HL-60 (cell line): ENCODE data around the gene ENKD1.

Experiments
- DNase-seq, 2 experiments: peaks; one replicate each; pipeline ENCODE4 v3.0.0-alpha.2; 2010 to 2020; ENCODE audit warnings: low read depth in 1 of 2, low spot score in 1 of 2
- H3K27ac ChIP-seq: fragments of 250-450 bp; sonication (Bioruptor Pico); replicated peaks from 2 replicates; pipeline ENCODE4 v1.5.1; 2020; ENCODE audit warnings: mild to moderate bottlenecking, moderate library complexity
- H3K27me3 ChIP-seq: fragments of 250-450 bp; sonication (Bioruptor Pico); 2 replicates; pipeline ENCODE4 v1.5.1; 2021; ENCODE audit warnings: mild to moderate bottlenecking, moderate library complexity; ENCODE audit not compliant: insufficient read depth, poor library complexity, severe bottlenecking
- H3K4me3 ChIP-seq: replicated peaks from 2 replicates; pipeline ENCODE4 v1.5.1; 2011; ENCODE audit warnings: mild to moderate bottlenecking, control low read depth, low read length; ENCODE audit not compliant: insufficient read depth
- GABPA ChIP-seq: IDR thresholded peaks from 2 replicates; pipeline ENCODE4 v1.6.1; 2012; ENCODE audit warnings: low read depth
- POLR2AphosphoS5 ChIP-seq: IDR thresholded peaks from 2 replicates; pipeline ENCODE4 v1.6.1; 2012; ENCODE audit warnings: low read depth
- SPI1 ChIP-seq: IDR thresholded peaks from 2 replicates; pipeline ENCODE4 v1.6.1; 2012; ENCODE audit warnings: low read depth, mild to moderate bottlenecking, borderline replicate concordance
- TF ChIP-seq, protein P1 (sequence below): IDR thresholded peaks from one replicate; pipeline ENCODE4 v1.5.1; 2011; ENCODE audit warnings: low read length, control low read depth, inconsistent platforms; ENCODE audit not compliant: insufficient read depth
- TF ChIP-seq, protein P2 (sequence below): IDR thresholded peaks from 2 replicates; pipeline ENCODE4 v1.6.1; 2012; ENCODE audit warnings: low read depth; ENCODE audit not compliant: insufficient replicate concordance

The ENKD1 gene

DNA sequence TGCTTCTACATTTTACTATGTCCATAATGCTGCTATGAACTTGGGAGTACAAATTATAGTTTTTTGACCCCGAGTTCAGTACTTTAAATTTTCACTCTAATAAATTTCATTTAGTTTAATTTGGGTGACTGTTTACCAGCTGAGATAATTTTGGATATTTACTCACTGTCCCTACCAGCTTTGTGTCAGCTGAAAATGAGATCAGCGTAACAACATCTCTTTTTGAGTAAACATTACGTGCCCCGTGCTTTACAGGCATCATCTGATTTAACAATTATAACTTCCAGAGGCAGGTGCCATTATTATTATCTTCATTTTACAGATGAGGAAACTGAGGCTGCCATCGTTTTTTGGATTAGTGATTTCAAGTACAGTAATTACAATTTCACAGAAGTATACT, 37.6 kb upstream of the ENKD1 start:
- no peak overlapping the region for H3K27ac ChIP-seq
- DNase-seq, result no peak
- H3K4me3 ChIP-seq, result no peak overlapping the region
- no peaks in the 10 kb centered on the region for H3K27me3 ChIP-seq
- no peak for TF ChIP-seq POLR2AphosphoS5
- TF ChIP-seq, protein P1, sequence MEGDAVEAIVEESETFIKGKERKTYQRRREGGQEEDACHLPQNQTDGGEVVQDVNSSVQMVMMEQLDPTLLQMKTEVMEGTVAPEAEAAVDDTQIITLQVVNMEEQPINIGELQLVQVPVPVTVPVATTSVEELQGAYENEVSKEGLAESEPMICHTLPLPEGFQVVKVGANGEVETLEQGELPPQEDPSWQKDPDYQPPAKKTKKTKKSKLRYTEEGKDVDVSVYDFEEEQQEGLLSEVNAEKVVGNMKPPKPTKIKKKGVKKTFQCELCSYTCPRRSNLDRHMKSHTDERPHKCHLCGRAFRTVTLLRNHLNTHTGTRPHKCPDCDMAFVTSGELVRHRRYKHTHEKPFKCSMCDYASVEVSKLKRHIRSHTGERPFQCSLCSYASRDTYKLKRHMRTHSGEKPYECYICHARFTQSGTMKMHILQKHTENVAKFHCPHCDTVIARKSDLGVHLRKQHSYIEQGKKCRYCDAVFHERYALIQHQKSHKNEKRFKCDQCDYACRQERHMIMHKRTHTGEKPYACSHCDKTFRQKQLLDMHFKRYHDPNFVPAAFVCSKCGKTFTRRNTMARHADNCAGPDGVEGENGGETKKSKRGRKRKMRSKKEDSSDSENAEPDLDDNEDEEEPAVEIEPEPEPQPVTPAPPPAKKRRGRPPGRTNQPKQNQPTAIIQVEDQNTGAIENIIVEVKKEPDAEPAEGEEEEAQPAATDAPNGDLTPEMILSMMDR, result no peak
- no peak for TF ChIP-seq GABPA

DNA sequence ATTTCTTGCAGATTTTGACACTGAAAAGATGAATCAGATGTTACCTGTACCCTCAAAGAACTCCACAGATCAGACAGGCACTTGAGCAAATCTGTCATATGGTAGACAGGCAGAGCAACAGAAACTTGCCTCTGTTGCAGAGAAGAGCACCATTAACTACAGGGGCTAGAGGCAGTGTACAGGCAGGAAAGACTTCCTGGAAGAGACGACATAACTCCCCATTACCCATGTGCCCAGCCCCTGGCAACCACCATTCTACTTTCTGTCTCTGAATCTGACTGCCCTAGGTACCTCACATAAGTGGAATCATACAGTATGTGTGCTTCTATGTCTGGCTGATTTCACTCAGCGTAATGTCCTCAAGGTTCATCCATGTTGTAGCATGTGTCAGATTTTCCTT, 37.1 kb upstream of the ENKD1 start:
- DNase-seq, result no peak
- Histone ChIP-seq H3K27me3 (no peaks in the 10 kb centered on the region), H3K27ac (no peak overlapping the region), H3K4me3 (no peak overlapping the region)
- TF ChIP-seq POLR2AphosphoS5, result no peak
- TF ChIP-seq, protein P2, sequence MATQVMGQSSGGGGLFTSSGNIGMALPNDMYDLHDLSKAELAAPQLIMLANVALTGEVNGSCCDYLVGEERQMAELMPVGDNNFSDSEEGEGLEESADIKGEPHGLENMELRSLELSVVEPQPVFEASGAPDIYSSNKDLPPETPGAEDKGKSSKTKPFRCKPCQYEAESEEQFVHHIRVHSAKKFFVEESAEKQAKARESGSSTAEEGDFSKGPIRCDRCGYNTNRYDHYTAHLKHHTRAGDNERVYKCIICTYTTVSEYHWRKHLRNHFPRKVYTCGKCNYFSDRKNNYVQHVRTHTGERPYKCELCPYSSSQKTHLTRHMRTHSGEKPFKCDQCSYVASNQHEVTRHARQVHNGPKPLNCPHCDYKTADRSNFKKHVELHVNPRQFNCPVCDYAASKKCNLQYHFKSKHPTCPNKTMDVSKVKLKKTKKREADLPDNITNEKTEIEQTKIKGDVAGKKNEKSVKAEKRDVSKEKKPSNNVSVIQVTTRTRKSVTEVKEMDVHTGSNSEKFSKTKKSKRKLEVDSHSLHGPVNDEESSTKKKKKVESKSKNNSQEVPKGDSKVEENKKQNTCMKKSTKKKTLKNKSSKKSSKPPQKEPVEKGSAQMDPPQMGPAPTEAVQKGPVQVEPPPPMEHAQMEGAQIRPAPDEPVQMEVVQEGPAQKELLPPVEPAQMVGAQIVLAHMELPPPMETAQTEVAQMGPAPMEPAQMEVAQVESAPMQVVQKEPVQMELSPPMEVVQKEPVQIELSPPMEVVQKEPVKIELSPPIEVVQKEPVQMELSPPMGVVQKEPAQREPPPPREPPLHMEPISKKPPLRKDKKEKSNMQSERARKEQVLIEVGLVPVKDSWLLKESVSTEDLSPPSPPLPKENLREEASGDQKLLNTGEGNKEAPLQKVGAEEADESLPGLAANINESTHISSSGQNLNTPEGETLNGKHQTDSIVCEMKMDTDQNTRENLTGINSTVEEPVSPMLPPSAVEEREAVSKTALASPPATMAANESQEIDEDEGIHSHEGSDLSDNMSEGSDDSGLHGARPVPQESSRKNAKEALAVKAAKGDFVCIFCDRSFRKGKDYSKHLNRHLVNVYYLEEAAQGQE, result no peak
- TF ChIP-seq, protein P1, result no peak
- no peak for TF ChIP-seq GABPA
- no peak for TF ChIP-seq SPI1

DNA sequence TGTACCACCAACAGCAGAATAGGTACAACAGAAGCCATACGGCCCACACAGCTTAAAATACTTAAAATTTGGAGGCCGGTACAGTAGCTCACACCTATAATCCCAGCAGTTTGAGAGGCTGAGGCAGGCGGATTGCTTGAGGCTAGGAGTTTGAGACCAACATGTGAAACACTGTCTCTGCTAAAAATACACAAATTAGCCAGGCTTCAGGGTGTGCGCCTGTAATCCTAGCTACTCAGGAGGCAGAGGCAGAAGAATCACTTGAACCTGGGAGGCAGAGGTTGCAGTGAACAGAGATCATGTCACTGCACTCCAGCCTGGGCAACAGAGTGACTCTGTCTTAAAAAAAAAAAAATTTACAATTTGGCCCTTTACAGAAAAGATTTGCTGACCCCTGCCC, 35.6 kb upstream of the ENKD1 start:
- H3K4me3 ChIP-seq, result no peak overlapping the region

DNA sequence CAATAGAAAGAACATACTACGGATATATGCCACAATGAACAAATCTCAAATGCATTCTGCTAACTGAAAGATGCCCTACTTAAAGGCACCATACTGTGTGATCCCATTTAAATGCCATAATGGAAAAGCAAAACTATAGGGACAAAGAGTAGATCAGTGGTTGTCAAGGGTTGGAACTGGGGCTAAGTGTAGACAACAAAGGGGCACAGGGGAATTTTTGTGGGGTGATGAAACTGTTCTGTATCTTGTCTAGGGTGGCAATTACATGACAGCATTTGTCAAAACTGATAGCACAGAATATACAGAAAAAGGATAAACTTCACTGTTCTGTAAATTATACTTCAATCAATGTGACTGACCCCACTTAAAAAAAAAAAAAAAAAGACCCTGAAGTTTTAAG, 34.9 kb upstream of the ENKD1 start:
- Histone ChIP-seq H3K27me3 (no peaks in the 10 kb centered on the region), H3K27ac (no peak overlapping the region), H3K4me3 (no peak overlapping the region)
- TF ChIP-seq, protein P2, result no peak
- TF ChIP-seq GABPA (no peak), POLR2AphosphoS5 (no peak), SPI1 (no peak)
- TF ChIP-seq, protein P1, result no peak
- no peak for DNase-seq

More for the DNA sequence above, 35.6 kb upstream of the ENKD1 start:
- TF ChIP-seq SPI1 (no peak), POLR2AphosphoS5 (no peak), GABPA (no peak)
- Histone ChIP-seq H3K27me3 (no peaks in the 10 kb centered on the region), H3K27ac (no peak overlapping the region)
- no peak for DNase-seq
